Vagina (tissue), 2 donors: ENCODE measurements around the gene TOR4A.

Experiments used
- CTCF ChIP-seq, 3 experiments: fragments of 450-650 bp in 2 of 3; fragments of 200-600 bp in 1 of 3; sonication (generic) in 1 of 3; IDR thresholded peaks; one replicate each; pipeline ENCODE4 v1.5.1; 2017 to 2019; ENCODE audit warnings: antibody characterized with exemption in 3 of 3, mild to moderate bottlenecking in 2 of 3, moderate library complexity in 2 of 3
- POLR2A ChIP-seq, 2 donors: fragments of 450-650 bp; IDR thresholded peaks; one replicate each; pipeline ENCODE4 v1.6.1; 2017; ENCODE audit warnings: antibody characterized with exemption in 2 of 2, mild to moderate bottlenecking in 2 of 2, moderate library complexity in 2 of 2
- POLR2AphosphoS5 ChIP-seq, 2 donors: sonication (generic); formaldehyde crosslinking; IDR thresholded peaks; one replicate each; pipeline ENCODE4 v1.9.0; 2017; ENCODE audit warnings: antibody characterized with exemption in 2 of 2, mild to moderate bottlenecking in 2 of 2, low read depth in 1 of 2; ENCODE audit not compliant: insufficient read depth in 1 of 2

- TF ChIP-seq POLR2A (IDR thresholded peaks at IDR 0.05) (no peak), CTCF (IDR thresholded peaks at IDR 0.05) (no peak), POLR2AphosphoS5 (IDR thresholded peaks at IDR 0.05; ENCODE audit: insufficient read depth in 1 of 2, low read depth in 1 of 2) (no peak)
Measured at GRCh38 chr9:137293094-137293481, 15.6 kb downstream of the TOR4A start.
